Astrocyte of the cerebellum (primary cell): ENCODE measurements around the gene WWOX.

Experiments used
- DNase-seq: peaks from one replicate; pipeline ENCODE4 v3.0.0-alpha.2; 2011; ENCODE audit warnings: low read depth
- H3K4me3 ChIP-seq: 2 replicates; pipeline ENCODE4 v1.5.1; 2011; ENCODE audit warnings: mild to moderate bottlenecking, low read depth, low read length, moderate library complexity
- in situ Hi-C: cut with HindIII; loops from 2 replicates; pipeline ENCODE4 v1.10.0; 2017; ENCODE audit warnings: low sequenced_read_pairs
- TF ChIP-seq, protein P1 (sequence below): IDR thresholded peaks from 2 replicates; pipeline ENCODE4 v1.5.1; 2012; ENCODE audit warnings: low read length, low read depth, moderate library complexity, mild to moderate bottlenecking; ENCODE audit errors: missing control alignments

The WWOX gene

DNA sequence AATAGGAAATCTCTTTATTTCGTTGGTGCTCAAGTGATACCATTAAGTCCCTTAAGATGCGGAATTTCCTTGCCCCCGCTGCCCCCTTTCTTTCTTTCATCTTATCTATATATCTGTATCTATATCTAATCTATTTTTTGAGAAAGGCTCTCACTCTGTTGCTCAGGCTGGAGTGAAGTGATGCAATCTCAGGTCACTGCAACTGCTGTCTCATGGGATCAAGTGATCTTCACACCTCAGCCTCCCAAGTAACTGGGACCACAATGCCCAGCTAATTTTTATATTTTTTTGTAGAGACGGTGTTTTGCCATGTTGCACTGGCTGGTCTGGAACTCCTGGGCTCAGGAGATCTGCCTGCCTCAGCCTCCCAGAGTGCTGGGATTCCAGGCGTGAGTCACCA lies 693.5 kb downstream of the WWOX start:
- no peak for DNase-seq
- H3K4me3 ChIP-seq: no peak overlapping the region
- TF ChIP-seq, protein P1, sequence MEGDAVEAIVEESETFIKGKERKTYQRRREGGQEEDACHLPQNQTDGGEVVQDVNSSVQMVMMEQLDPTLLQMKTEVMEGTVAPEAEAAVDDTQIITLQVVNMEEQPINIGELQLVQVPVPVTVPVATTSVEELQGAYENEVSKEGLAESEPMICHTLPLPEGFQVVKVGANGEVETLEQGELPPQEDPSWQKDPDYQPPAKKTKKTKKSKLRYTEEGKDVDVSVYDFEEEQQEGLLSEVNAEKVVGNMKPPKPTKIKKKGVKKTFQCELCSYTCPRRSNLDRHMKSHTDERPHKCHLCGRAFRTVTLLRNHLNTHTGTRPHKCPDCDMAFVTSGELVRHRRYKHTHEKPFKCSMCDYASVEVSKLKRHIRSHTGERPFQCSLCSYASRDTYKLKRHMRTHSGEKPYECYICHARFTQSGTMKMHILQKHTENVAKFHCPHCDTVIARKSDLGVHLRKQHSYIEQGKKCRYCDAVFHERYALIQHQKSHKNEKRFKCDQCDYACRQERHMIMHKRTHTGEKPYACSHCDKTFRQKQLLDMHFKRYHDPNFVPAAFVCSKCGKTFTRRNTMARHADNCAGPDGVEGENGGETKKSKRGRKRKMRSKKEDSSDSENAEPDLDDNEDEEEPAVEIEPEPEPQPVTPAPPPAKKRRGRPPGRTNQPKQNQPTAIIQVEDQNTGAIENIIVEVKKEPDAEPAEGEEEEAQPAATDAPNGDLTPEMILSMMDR: no peak
- in situ Hi-C loops: no loop called here

DNA sequence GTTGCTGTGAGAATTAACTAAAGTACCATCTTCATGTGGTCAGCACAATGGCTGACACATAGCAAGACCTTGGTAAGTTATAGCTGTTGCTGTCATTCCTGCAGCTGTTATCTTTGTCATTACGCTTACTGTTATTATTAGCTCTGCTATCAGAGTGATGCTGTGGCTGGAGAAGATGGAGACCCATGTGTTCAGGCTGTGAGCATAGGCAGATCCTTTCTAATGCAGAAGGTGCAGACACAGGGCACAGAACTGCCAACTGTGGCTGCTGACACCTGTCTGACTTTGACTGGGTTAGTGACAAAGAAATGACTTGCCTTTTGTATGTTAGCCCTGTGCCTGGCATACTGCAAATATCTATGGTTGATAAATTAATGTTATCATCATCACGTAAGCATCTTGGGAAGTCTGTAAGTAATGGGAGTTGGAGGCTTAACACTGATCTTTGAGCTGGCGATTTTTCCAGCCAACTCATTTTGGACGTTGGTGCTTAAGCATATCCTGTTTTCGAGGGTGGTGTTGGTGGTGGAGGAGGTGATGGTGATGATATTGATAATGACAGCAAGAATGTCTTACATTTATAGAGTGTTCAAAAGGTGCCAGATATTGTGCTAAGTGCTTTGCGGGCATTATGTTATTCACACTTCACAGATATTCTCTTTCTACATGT lies 695.3 kb downstream of the WWOX start:
- TF ChIP-seq, protein P1: no peak
- H3K4me3 ChIP-seq: no peak overlapping the region
- in situ Hi-C loops: no loop called here
- no peak for DNase-seq

DNA sequence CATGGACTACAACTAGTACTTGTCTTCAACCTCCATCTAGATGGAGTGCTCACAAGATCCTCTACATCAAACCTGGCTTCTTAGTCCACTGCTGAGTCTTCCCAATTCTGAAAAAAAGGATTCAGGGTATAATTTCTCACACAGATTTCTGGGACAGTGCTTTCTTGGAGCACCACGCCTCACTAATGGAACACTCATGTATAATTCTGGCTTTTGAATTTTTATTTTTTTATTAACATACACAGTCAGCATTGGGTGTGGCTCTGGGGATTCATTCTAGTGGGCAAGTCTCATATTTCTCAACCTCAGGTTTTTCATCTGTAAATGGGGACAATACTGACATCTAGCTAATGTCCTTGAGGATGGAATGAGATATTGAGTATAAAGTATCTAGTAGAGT lies 696.0 kb downstream of the WWOX start:
- H3K4me3 ChIP-seq: no peak overlapping the region
- DNase-seq: no peak
- TF ChIP-seq, protein P1: no peak
- in situ Hi-C loops: no loop called here

DNA sequence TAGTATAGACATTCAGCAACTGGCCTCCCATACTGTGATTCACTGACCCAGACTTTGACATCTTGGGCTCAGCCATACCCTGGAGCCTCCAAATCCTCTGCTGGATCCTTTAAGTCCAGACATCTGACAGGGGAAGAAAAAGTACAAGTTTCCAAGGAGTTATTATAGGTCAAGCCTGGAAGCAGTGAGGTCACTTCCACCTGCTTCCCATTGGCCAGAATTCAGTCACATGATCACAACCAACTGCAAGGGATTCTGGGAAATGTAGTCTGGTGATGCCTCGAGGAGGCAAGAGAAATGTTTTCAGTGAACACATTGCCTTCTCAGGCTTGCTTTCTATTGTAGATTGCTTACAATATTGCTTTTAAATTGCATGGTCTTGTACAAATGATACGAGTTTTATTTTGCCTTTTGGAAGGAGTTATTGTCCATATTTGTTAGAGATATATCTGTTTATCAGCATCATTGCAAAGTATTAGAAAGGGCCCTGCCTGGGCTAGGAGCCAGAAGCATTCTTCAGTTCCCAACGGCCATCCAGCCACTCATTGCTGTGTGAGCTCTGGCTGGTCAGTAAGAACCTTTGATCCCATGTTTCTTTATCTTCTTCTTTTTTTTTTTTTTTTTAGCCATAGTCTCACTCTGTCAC lies 696.9 kb downstream of the WWOX start:
- no peak for DNase-seq
- H3K4me3 ChIP-seq: no peak overlapping the region
- in situ Hi-C loops: no loop called here
- TF ChIP-seq, protein P1: no peak

DNA sequence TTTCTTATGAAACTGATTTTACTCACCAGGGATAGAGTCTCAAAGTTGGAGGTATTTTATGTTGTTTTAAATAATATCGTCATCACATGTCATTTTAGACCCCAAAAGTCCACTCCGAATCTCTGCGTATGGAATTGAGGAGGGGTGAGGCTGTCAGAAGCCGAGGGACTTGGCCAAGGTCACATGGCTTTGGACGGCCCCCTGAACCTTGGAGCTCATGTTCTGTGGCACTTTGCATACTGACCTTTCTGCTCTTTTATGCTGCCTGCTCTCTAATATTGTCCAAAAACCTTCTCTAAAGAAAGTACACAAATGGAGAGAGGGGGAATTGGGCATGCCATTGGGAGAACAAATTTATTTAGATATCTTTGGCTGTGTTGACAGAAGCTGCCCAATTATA lies 700.0 kb downstream of the WWOX start:
- no peak overlapping the region for H3K4me3 ChIP-seq
- in situ Hi-C loops: no loop called here
- TF ChIP-seq, protein P1: no peak
- no peak for DNase-seq

DNA sequence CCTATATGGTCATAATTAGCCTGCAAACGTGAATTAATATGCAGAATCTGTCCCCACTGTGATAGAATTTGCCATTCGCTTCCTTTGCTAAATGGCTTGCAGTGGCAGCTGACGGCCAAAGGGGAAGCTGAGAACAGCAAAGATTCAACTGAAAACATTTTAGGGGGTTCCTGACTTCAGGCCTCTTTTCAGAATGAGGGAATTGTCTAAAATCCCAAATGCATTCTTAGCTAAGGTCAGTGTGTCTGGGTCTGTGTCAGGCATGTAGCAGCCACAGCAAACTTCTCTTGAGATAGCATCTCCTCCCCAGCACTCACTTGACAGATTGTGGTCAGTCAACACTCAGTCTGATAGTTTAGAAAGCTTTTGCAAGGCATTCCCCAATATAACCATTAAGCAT lies 701.1 kb downstream of the WWOX start:
- TF ChIP-seq, protein P1: no peak
- in situ Hi-C loops: no loop called here
- no peak for DNase-seq
- H3K4me3 ChIP-seq: no peak overlapping the region
